ENCODE measurements around the gene RPLP1.

RPLP1 gene

GRCh38 chr15:69479971-69480370 is 27.4 kb downstream of the RPLP1 start:
- no peak for DNase-seq (ENCODE audit: low read depth, low spot score)
- in situ Hi-C loops (cut with HindIII; ENCODE audit: low sequenced_read_pairs): no loop called here
- no peak overlapping the region for H3K4me3 ChIP-seq (ENCODE audit: low read depth, low read length)
- no peak for TF ChIP-seq CTCF (IDR thresholded peaks at IDR 0.05; ENCODE audit: low read depth, low read length)

GRCh38 chr15:69480932-69481331 is 28.3 kb downstream of the RPLP1 start:
- no peak for TF ChIP-seq CTCF (IDR thresholded peaks at IDR 0.05; ENCODE audit: low read depth, low read length)
- in situ Hi-C loops (cut with HindIII; ENCODE audit: low sequenced_read_pairs): no loop called here
- no peak for DNase-seq (ENCODE audit: low read depth, low spot score)
- no peak overlapping the region for H3K4me3 ChIP-seq (ENCODE audit: low read depth, low read length)

GRCh38 chr15:69482686-69483256 is 30.2 kb downstream of the RPLP1 start:
- TF ChIP-seq CTCF (IDR thresholded peaks at IDR 0.05; ENCODE audit: low read depth, low read length): no peak
- H3K4me3 ChIP-seq (ENCODE audit: low read depth, low read length): no peak overlapping the region
- in situ Hi-C loops (cut with HindIII; ENCODE audit: low sequenced_read_pairs): no loop called here
- DNase-seq (ENCODE audit: low read depth, low spot score): no peak

GRCh38 chr15:69484837-69485236 is 32.2 kb downstream of the RPLP1 start:
- in situ Hi-C loops (cut with HindIII; ENCODE audit: low sequenced_read_pairs): no loop called here
- TF ChIP-seq CTCF (IDR thresholded peaks at IDR 0.05; ENCODE audit: low read depth, low read length): no peak
- DNase-seq (ENCODE audit: low read depth, low spot score): no peak

DNA sequence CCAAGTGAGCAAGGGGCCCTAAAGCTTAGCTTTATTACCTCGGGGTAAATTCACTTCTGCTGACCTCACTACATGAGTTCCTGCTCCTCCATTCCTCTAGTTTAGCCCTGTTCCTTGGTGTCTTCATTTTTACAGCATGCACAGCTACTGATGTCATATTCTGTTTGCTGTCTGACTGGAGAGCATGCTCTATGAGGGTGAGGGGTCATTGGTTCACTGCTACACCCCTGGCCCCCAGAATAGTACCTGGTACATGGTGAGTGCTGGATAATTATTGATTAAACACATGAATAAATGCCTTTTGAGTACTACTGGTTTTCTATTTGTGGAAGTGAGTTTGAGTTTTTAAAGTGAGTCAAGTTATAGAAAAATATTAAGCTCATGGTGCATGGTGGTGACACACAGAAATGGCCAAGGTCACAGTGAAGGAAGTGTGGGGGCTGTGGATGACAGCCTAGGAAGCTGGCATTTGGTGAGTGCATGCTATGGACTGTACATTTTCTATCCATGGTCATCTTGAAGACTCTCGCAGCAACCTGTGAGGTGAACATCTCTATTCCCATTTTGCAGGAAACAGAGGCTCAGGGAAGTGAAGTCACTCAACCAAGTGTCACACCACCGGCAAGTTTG is 34.0 kb downstream of the RPLP1 start:
- DNase-seq (ENCODE audit: low read depth, low spot score): no peak
- in situ Hi-C loops (cut with HindIII; ENCODE audit: low sequenced_read_pairs): no loop called here
- TF ChIP-seq CTCF (IDR thresholded peaks at IDR 0.05; ENCODE audit: low read depth, low read length): no peak
- no peak overlapping the region for H3K4me3 ChIP-seq (ENCODE audit: low read depth, low read length)

More at GRCh38 chr15:69484837-69485236, 32.2 kb downstream of the RPLP1 start:
- H3K4me3 ChIP-seq (ENCODE audit: low read depth, low read length): no peak overlapping the region

- no peak for TF ChIP-seq CTCF (IDR thresholded peaks at IDR 0.05; ENCODE audit: low read depth, low read length)
- peak; percentile 34 for DNase-seq (ENCODE audit: low read depth, low spot score)
- in situ Hi-C loops (cut with HindIII; ENCODE audit: low sequenced_read_pairs): no loop called here
- no peak overlapping the region for H3K4me3 ChIP-seq (ENCODE audit: low read depth, low read length)
Observed at GRCh38 chr15:69489073-69489571, 36.5 kb downstream of the RPLP1 start.
